ENCODE results near the gene MED16.
"Not testable (repeated sequence)": the region's sequence is repeated elsewhere in the genome, so short reads cannot be mapped to it uniquely, and the experiment has no call there.

Gene MED16

DNA sequence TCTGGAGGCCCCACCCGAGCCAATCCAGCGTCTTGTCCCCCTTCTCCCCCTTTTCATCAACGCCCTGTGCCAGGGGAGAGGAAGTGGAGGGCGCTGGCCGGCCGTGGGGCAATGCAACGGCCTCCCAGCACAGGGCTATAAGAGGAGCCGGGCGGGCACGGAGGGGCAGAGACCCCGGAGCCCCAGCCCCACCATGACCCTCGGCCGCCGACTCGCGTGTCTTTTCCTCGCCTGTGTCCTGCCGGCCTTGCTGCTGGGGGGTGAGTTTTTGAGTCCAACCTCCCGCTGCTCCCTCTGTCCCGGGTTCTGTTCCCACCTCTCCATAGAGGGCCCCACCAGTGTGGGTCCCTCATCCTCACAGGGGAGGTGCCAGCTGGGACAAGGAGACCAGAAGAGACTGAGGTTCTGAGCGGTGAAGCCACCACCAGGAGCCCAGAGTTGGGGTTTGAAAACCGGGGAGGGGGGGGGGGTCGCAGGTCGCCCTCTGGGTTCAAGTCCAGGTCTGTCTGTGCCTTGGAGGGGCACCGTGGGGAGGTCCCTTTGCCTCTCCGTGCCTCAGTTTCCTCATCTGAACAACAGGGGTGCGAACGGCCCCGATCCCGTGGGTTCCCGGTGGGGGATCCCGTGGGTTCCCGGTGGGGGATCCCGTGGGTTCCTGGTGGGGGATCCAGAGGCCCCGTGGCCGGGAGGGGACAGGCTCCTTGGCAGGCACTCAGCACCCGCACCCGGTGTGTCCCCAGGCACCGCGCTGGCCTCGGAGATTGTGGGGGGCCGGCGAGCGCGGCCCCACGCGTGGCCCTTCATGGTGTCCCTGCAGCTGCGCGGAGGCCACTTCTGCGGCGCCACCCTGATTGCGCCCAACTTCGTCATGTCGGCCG is 40.6 kb downstream of the MED16 start, which contains the start of gene ELANE:
Gene ELANE, plus strand, starts transcription at position 168 of the 878 bp plus-strand sequence. Its CDS starts 26 bp downstream, at position 194.
- TF ChIP-seq, protein P1, sequence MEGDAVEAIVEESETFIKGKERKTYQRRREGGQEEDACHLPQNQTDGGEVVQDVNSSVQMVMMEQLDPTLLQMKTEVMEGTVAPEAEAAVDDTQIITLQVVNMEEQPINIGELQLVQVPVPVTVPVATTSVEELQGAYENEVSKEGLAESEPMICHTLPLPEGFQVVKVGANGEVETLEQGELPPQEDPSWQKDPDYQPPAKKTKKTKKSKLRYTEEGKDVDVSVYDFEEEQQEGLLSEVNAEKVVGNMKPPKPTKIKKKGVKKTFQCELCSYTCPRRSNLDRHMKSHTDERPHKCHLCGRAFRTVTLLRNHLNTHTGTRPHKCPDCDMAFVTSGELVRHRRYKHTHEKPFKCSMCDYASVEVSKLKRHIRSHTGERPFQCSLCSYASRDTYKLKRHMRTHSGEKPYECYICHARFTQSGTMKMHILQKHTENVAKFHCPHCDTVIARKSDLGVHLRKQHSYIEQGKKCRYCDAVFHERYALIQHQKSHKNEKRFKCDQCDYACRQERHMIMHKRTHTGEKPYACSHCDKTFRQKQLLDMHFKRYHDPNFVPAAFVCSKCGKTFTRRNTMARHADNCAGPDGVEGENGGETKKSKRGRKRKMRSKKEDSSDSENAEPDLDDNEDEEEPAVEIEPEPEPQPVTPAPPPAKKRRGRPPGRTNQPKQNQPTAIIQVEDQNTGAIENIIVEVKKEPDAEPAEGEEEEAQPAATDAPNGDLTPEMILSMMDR (IDR thresholded peaks at IDR 0.05) = no peak
- TF ChIP-seq ZFX (IDR thresholded peaks at IDR 0.05; ENCODE audit: borderline replicate concordance) = no peak
- H3K27ac ChIP-seq = no peak within 1 kb of the TSS

DNA sequence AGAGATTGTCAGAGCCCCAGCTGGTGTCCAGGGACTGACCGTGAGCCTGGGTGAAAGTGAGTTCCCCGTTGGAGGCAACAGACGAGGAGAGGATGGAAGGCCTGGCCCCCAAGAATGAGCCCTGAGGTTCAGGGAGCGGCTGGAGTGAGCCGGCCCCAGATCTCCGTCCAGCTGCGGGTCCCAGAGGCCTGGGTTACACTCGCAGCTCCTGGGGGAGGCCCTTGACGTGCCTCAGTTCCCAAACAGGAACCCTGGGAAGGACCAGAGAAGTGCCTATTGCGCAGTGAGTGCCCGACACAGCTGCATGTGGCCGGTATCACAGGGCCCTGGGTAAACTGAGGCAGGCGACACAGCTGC is 42.0 kb downstream of the MED16 start:
- no peak overlapping the region for H3K27ac ChIP-seq

DNA sequence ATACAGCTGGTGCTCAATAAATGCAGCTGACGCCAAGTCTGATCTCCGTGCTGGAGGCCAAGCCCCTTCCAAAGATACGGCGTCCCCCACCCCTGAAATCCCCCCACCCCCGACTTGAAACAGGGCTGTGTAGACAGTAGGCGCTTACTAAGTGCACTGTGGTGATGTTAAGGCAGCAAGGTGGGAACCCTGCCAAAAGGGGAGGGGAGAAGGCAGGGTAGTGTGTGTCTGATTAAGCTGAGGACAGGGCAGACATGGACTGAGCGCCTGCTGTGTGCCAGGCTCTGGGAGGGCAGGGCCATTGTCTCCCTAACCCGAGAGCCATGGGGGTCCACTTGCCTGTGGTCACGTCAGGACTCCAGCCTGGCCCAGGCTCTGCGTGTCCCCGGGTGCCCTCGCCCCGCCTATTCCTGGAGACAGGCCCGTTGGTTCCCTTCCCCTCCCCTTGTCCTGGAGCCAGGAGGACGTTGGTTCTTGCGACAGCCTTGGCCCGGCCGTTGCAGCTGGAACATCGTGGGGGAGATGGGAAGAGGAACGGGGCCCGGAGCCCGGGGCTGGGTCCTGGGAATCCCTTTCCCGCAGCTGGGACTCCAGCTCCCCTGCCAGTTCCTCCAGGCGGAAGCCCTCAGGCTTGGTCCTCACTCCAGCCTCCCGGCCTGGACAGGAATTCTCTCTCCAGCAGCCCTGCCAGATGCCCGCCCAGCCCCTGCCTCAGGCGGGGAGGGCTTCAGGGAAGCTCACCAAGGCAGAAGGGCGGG is 42.6 kb downstream of the MED16 start:
- TF ChIP-seq, protein P1 (IDR thresholded peaks at IDR 0.05) = no peak
- no peak for TF ChIP-seq ZFX (IDR thresholded peaks at IDR 0.05; ENCODE audit: borderline replicate concordance)
- H3K27ac ChIP-seq = no peak overlapping the region

More for the DNA sequence above, 42.0 kb downstream of the MED16 start:
- no peak for TF ChIP-seq ZFX (IDR thresholded peaks at IDR 0.05; ENCODE audit: borderline replicate concordance)
- TF ChIP-seq, protein P1 (IDR thresholded peaks at IDR 0.05) = no peak

DNA sequence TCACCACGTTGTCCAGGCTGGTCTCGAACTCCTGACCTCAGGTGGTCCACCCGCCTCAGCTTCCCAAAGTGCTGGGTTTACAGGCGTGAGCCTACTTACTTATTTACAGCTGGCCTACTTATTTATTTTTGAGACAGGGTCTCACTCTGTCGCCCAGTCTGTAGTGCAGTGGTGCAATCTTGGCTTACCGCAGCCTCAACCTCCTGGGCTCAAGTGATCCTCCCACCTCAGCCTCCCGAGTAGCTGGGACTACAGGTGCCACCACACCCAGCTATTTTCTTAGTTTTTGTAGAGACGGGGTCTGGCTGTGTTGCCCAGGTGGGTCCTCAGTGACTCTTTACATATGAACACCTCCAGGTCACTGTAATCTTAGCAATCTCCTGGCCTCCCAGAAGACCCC is 43.8 kb downstream of the MED16 start:
- H3K27ac ChIP-seq = not testable (repeated sequence)

DNA sequence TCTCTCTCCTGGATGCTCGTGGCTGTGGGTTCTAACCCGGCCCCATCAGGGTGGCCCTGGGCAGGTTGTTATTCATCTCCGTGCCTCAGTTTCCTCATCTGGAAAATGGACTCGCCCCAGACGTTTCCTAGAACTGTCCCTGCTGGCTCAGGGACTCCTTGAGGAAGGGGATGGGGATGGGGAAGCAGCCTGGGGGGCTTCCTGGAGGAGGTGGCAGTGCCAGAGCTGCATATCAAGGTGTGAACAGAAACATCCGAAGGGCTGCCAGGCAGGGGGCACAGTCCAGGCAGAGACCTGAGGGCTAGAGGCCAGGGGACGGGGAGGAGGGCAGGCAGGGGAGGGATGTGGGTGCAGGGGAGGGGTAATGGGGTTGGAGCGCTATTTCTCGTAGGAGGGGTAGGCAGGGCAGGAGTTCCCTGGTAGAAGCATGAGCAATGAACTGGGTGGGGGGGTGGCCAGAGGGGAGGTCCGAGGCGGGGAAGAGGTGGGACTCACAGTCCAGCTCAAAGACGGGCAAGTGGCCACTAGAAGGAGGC is 44.5 kb downstream of the MED16 start:
- H3K27ac ChIP-seq = no peak overlapping the region
- TF ChIP-seq, protein P1 (IDR thresholded peaks at IDR 0.05) = no peak
- no peak for TF ChIP-seq ZFX (IDR thresholded peaks at IDR 0.05; ENCODE audit: borderline replicate concordance)

DNA sequence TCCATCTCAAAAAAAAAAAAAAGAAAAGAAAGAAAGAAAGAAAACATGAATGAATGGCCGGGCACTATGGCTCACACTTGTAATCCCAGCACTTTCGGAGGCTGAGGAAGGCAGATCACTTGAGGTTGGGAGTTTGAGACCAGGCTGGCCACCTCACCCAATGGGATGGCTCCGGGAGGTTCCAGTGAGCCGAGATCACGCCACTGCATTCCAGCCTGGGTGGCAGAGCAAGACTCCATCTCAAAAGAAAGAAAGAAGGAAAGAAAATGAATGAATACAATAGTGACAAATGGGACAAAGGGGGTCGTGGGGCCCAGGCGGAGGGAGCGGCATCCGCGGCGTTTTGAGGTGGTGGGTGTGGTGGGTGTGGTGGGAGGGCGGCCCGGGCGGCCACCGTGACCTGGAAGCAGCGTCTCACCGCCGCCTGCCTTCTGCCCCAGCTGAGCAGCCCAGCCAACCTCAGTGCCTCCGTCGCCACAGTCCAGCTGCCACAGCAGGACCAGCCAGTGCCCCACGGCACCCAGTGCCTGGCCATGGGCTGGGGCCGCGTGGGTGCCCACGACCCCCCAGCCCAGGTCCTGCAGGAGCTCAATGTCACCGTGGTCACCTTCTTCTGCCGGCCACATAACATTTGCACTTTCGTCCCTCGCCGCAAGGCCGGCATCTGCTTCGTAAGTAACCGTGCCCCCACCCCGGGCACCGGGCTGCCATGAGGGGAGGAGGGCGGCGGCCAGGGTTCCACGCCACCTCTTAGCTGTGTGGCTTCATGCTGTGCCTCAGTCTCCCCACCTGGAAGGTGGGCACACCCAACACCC is 47.1 kb downstream of the MED16 start:
- TF ChIP-seq, protein P1 (IDR thresholded peaks at IDR 0.05) = no peak
- TF ChIP-seq ZFX (IDR thresholded peaks at IDR 0.05; ENCODE audit: borderline replicate concordance) = no peak
- no peak overlapping the region for H3K27ac ChIP-seq

DNA sequence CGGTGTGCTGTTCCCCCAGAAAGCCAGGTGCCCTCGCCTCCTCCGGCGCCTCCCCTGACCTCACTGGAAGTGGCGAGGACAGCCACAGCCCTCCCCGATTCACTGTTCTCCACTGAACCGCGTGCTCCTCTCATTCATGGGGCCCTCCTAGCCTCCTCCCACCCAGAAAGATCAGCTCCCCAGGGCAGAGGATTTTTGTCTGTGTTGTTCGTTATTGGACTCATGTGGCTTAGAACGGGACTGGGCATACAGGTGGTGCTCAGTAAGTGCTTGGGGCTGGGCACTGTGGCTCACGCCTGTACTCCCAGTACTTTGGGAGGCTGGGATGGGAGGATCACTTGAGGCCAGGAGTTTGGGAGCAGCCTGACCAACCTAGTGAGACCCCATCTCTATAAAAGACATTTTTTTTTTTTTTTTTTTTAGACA is 48.4 kb downstream of the MED16 start:
- no peak overlapping the region for H3K27ac ChIP-seq
- no peak for TF ChIP-seq ZFX (IDR thresholded peaks at IDR 0.05; ENCODE audit: borderline replicate concordance)
- TF ChIP-seq, protein P1 (IDR thresholded peaks at IDR 0.05) = no peak
